Bronchial epithelial cell (primary cell): ENCODE results near the gene FAM78B. TPM values are rescaled to one million over a fixed set of nuclear protein-coding genes. Genes with fewer than 3 reads are reported as not detected.

Experiments
- DNase-seq: peaks from one replicate; pipeline ENCODE4 v3.0.0-alpha.2; 2010; ENCODE audit warnings: low read depth
- FAIRE-seq: peaks from 2 replicates; lab custom pipeline; 2011; peaks lifted over from hg19 to GRCh38; lab: Jason Lieb, UNC
- H3K27me3 ChIP-seq: 2 replicates; pipeline ENCODE4 v1.5.1; 2011; ENCODE audit warnings: low read length; ENCODE audit not compliant: control insufficient read depth, insufficient read depth
- H3K36me3 ChIP-seq: 2 replicates; pipeline ENCODE4 v1.5.1; 2011; ENCODE audit warnings: low read length; ENCODE audit not compliant: control insufficient read depth, insufficient read depth
- H3K4me3 ChIP-seq: 2 replicates; pipeline ENCODE4 v1.5.1; 2011; ENCODE audit warnings: mild to moderate bottlenecking, low read depth, low read length, control low read depth
- total RNA-seq: library from RNA; depleted of rRNA; stranded (reverse); fragments of >200 nt; gene quantifications from 2 replicates; pipeline ENCODE4 v1.2.1, GENCODE V29; 2014
- TF ChIP-seq, protein P1 (sequence below): IDR thresholded peaks from 2 replicates; pipeline ENCODE4 v1.5.1; 2011; ENCODE audit warnings: mild to moderate bottlenecking, moderate library complexity, low read length, control low read depth, inconsistent platforms; ENCODE audit not compliant: insufficient read depth, severe bottlenecking

Gene FAM78B
- total RNA-seq, 1 donor from 2014 or later = 0.26 TPM

DNA sequence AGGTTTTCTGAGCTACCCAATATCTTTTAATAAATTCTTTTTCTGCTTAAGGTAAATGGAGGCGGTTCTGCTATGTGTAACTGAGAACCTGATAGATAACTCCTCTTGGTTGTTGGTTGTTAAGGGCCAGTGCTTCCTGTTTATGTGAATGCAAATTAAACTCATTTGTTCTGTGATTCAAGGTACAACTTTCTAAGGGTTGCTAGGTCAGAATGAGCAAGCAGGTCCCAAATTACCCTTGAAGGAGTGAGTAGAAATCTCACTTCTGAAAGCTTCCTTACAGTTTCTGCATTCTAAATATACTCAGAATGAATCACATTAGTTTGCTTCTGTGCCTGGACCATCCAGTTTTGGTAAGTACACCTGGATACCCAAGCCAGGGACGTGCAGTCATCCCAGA, 15.5 kb upstream of the FAM78B start:
- no peak for FAIRE-seq

GRCh38 chr1:166176416-166176815, 9.6 kb upstream of the FAM78B start:
- H3K27me3 ChIP-seq = no peaks in the 10 kb centered on the region
- H3K36me3 ChIP-seq = no peaks in the 10 kb centered on the region
- FAIRE-seq = no peak
- TF ChIP-seq, protein P1, sequence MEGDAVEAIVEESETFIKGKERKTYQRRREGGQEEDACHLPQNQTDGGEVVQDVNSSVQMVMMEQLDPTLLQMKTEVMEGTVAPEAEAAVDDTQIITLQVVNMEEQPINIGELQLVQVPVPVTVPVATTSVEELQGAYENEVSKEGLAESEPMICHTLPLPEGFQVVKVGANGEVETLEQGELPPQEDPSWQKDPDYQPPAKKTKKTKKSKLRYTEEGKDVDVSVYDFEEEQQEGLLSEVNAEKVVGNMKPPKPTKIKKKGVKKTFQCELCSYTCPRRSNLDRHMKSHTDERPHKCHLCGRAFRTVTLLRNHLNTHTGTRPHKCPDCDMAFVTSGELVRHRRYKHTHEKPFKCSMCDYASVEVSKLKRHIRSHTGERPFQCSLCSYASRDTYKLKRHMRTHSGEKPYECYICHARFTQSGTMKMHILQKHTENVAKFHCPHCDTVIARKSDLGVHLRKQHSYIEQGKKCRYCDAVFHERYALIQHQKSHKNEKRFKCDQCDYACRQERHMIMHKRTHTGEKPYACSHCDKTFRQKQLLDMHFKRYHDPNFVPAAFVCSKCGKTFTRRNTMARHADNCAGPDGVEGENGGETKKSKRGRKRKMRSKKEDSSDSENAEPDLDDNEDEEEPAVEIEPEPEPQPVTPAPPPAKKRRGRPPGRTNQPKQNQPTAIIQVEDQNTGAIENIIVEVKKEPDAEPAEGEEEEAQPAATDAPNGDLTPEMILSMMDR = no peak
- no peak for DNase-seq
- no peak overlapping the region for H3K4me3 ChIP-seq

More for the DNA sequence above, 15.5 kb upstream of the FAM78B start:
- TF ChIP-seq, protein P1 = no peak
- no peak for DNase-seq
- Histone ChIP-seq H3K36me3 (no peaks in the 10 kb centered on the region), H3K4me3 (no peak overlapping the region), H3K27me3 (no peaks in the 10 kb centered on the region)

DNA sequence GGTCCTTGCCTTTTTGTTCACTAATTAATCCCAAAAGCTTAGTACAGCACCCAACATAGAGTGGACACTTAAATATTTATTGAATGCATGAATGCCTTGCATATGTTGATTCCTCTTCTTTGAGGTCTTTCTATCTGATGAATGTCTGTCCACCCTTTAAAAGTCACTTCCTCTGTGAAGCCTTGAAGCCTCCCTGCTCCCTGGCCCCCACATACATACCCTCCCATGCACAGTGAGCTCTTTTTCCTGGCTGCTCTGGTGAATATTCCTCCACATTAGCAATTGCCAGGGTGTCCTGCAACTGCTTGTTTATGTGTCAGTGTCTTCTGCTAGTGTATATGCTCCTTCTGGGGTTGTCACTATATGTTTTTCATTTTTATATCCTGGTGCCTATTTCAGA, 8.2 kb upstream of the FAM78B start:
- no peak for DNase-seq
- no peak overlapping the region for H3K4me3 ChIP-seq
- FAIRE-seq = no peak
- no peaks in the 10 kb centered on the region for H3K36me3 ChIP-seq
- no peaks in the 10 kb centered on the region for H3K27me3 ChIP-seq
- TF ChIP-seq, protein P1 = no peak

GRCh38 chr1:166174108-166174507, 7.3 kb upstream of the FAM78B start:
- FAIRE-seq (no peak), DNase-seq (no peak)
- Histone ChIP-seq H3K27me3 (no peaks in the 10 kb centered on the region), H3K4me3 (no peak overlapping the region), H3K36me3 (no peaks in the 10 kb centered on the region)
- TF ChIP-seq, protein P1 = no peak

GRCh38 chr1:166172106-166172505, 5.3 kb upstream of the FAM78B start:
- Histone ChIP-seq H3K36me3 (no peaks in the 10 kb centered on the region), H3K4me3 (no peak overlapping the region), H3K27me3 (no peaks in the 10 kb centered on the region)
- TF ChIP-seq, protein P1 = no peak
- FAIRE-seq (no peak), DNase-seq (peak; percentile 38)

DNA sequence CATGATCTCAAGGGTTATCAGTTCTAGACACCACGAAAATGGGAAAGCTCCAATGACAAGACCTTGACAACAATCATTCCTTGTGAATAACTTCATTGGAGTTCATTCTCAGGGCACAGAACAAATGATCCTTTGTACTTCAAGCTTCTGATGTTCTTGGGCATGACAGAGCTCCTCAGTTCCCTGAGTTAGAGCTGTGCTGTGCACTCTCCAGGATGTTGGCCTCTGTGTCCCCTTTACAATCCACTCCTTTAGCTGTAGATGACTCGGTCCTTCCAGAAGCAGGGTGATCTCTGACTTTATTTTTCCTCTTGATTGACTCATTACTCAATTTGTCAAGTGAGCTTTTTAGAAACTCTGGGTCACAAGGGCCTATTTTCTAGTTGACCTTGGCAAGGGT, 3.9 kb upstream of the FAM78B start:
- TF ChIP-seq, protein P1 = no peak
- FAIRE-seq (no peak), DNase-seq (no peak)
- H3K4me3 ChIP-seq = no peak overlapping the region
- H3K36me3 ChIP-seq = no peaks in the 10 kb centered on the region
- H3K27me3 ChIP-seq = no peaks in the 10 kb centered on the region
